ENCODE data around the gene SCLT1.

SCLT1 gene

DNA sequence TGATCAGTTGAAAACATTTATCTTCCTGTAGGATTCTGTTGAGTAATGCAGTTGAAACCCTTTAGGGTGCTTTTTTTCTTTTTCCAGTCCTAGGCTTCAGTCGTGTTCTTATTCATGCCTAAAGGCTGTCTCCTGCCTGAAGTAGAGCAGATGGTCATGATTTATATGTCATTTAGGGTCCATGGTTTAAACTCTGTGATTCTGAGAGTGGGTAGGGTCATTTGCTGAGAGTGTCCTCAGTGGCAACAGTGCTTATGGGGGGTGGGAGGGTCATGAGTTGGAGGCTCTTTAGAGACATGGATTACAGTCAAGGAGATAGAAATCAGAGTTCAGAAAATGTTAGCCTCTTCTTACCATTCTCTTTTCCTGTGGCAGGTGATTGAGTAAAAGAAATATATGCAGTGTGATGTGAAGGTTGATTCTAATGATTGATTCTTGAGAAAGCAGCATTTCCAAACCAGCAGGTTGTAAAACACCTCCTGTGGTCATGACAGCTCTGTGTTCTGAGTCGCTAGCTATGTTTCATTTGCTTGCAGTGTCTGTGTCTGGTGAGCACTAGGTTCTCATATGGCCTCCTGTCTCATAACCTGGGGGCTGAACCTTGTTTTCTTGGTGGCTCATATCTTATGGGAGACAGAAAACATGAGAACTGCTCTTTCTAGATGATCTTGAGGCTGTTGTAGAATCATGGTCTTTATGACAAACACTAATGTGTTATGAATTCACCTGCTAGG lies 223.4 kb downstream of the SCLT1 start:
- DNase-seq (ENCODE audit: low read depth), result no peak

DNA sequence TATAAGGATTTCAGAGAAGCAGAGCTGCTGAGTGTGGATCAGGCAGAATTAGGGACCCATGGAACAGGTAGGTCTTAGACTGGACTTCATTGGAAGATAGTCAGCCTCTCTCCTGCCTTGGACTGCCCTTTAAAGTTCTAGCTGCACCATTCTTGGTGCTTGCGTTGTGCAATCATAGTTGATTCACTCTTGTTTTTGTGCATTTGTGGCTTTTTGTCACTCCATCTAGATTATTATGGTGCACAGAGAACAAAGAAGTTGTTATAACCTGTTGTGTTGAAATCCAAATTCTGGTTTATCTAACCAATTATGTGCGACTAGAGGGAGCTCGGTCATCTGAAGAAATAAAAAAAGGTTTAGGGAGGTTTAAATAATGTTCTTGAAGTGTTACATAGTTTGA lies 224.6 kb downstream of the SCLT1 start:
- DNase-seq (ENCODE audit: low read depth), result no peak

DNA sequence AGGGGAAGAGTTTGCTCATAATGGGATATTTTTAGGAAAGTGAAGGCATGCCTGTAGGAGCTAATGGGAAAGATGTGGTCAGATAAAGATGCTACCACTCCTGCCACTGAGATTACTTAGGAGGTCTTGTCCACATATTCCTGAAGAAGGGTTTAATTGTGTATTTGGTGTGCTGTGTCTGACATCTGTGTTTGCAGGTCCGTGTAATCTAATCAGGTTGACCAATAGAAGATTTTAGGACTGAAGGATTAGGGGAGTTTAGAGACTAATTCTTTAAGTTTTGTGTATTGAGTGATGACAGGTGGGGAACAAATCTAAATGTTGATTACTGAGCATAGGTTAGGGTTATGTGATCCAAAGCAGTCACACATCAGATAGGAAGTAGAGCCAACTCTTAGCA lies 226.6 kb downstream of the SCLT1 start:
- no peak for DNase-seq (ENCODE audit: low read depth)

DNA sequence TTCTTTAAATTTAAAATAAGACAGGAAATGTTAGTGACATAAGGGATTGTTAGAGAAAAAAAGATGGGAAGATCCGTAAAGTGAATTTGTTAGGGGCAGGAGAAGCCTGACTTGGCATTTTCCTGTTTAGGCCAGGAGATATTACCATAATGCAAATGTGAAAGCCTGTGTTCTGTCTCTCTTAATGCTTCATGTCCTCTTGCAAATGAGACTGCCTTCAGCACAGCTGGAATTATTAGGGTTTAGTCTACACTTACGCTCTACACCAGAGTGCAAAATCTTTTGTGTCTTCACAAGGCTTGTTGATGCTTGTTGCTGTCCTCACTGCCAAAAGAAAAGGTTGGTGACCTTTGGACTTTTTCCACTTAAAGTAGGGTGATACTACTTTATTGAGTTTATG lies 227.1 kb downstream of the SCLT1 start:
- DNase-seq (ENCODE audit: low read depth), result no peak

DNA sequence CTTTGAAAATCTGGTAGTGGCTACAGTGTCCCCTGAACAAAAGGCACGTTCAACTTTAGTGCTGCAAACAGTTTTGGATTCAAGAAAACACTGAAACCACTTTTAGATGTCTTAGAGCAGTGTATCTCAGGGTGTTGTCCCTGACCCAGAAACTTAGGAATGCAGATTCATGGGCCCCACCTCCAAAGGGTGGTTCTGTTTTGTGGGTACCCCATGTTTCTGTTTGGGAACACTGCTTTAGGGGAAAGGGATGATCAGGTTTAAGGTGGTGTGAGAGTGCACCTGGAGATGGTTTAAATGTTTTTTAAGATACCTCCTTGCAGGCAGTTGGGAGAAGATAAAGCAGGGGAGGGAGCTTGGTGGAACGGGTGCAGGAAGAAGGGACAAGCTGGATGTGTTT lies 228.2 kb downstream of the SCLT1 start:
- DNase-seq (ENCODE audit: low read depth), result no peak

DNA sequence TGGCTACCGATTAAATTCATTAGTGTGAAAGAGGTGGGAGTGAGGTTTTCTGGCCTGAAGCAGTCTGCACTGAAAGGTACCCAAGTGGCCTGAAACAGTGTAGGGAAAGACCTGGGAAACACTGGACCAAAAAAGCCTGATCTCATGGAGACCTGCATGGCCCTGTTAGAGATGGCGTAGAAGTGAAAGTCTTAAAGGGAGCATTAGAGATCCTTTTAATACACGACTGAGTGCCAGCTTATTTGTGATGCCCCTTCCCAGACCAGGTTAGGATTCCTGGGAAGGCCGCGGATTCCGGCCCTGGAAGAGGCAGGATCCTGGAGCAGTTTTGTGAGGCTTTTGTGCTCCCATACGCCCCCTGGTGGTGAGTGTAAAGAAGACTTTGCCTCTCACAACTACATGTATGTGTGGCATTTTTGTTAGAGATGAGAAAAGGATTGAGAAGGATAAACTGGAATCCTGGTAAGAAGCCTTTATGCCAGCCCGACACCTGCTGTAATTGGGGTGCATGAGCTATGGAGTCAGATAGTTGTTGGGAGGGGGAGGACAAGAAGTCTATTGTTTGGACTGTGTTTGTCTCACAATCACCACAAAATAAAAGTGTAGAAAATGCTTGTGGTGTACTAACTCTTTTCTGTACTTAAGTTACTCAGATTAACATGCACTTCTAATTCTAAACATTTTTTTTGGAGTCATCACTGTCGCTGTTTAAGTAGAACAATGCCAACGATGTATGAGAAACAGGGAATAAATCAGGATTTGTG lies 229.8 kb downstream of the SCLT1 start:
- peak; percentile 63 for DNase-seq (ENCODE audit: low read depth)

DNA sequence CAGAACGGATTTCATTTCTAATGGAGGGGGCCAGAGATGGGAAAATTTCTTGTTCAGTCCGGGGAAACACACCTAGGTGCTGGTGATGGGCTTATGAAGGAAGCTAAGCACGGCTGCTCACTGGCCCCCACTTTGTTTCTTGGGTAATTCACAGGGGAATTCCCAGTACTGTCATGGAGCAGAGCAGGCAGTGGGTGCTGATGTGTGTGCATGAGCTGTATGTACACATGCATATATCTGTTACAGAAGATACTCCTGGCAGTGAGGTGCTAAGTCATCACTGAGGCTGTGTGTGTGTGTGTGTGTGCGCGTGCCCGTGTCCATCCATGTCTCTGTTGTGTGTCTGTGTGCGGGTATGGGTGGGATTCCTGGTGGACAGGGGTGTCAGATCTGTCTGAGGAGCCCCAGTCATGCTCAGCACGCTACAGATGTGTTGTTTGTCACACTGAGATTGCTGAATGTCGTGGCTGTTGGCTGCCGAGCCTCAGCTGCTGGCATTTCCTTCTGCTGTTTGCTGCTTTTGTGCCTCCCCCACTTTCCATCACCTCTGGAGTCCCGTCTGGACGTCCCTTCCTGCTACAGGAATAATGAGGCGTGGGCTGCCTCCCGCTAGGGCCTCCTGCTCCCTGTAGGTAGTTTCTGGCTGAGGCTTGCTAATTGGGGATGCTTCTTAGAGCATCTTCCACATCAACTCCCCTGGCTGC lies 230.6 kb downstream of the SCLT1 start:
- DNase-seq (ENCODE audit: low read depth), result no peak

DNA sequence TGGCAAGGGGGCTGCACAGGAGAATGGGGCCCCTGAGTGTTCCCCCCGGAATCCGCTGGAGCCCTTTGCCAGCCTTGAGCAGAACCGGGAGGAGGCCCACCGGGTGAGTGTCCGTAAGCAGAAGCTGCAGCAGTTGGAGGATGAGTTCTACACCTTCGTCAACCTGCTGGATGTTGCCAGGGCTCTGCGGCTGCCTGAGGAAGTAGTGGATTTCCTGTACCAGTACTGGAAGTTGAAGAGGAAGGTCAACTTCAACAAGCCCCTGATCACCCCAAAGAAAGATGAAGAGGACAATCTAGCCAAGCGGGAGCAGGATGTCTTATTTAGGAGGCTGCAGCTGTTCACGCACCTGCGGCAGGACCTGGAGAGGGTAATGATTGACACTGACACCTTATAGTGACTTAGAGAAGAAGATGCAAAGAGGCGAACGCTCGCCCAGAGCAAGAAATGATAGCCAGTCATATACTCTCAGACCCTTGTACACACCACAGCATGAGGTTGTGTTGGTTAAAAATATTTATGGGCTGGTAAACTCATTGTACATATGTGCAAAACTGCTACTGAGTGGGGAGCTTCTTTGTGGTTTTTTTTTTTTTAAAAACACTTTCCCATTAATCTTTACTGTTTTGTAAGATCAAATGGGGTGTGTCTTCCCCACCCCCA lies 231.4 kb downstream of the SCLT1 start:
- DNase-seq (ENCODE audit: low read depth), result no peak

DNA sequence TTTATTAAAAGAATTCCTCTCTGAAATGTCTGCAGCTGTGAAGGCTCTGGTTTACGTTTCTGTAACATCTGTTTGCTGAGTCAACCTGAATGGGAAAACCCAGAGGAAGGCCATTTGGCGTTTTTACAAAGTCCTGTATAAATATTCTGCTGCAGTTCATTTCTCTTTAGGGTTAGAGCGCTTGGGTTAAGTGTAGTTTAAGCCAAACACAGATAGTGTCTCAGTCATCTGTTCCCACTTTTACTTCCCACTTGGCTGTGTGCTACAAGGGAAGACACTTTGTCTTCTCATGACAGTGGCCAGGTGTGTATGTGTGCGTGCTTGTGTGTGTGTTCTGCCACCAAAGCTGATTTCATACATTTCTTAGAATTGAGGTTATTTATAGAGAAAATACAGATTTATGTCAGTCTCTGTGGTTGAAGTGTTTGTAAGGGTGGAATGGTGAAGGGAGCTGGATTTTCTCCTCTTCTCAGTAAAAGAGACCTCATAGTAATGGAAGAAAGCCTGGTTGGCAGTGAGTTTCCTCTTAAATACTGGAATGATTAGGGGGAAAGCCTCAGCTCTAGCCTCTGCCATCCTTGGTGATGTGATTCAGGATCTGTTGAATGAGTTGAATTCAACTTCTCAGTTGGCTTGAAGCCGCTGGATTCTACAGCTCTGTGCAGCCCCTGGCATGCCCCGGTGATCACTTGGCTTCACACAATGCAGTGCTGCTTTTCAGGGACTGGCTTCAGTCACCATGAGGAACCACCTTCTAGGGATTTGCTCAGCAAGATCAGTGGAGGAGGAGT lies 233.3 kb downstream of the SCLT1 start:
- peak; percentile 68 for DNase-seq (ENCODE audit: low read depth)

DNA sequence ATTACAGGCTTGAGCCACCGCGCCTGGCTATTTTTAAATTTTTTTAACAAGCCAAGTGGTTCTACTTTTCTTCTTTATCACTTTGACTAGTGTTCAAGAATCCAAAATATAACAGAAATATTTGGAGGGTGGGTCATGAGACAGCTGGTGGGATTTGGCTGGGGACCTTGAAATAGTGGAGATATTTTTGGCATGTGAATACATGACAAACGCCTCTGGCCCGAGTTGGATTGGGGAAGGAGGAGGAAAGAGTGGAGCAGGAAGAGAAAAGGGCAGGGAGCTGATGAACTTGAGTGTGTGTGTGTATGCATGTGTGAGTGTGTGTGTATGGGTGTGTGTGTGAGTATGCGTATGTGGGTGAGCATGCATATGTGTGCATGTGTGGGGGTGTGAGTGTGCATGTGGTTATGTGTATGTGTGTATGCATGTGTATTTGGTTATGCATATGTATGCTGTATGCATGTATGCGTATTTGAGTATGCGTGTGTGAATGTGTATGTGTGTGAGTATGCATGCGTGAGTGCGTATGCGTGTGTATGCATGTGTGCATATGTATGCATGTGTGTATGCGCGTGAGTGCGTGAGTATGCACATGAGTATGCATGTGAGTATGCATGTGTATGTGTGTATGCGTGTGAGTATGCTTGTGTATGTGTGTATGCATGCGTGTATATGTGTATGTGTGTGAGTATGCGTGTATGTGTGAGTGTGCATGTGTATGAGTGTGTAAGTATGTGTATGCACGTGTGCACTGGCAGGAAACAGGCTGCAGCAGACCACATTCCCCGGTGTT lies 234.3 kb downstream of the SCLT1 start:
- peak; percentile 36 for DNase-seq (ENCODE audit: low read depth)

DNA sequence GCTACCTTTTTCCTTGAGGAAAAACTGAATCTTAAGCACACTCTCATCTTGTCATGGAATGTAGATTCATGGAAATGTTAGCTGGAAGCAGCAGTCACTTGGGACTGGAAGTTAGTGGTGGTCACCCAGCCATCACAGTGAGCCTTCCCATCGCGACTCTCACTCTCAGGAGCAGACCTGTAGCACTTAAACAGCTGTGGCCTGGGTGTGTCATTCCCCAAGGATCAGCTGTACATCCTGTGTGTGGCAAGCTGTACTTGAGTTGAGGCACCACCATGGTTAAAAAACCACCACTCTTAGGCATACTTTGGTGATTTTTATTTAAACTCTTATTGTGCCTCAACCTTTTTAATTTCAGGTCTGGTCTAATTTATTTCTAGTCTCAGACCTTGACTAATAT lies 237.1 kb downstream of the SCLT1 start:
- DNase-seq (ENCODE audit: low read depth), result no peak

DNA sequence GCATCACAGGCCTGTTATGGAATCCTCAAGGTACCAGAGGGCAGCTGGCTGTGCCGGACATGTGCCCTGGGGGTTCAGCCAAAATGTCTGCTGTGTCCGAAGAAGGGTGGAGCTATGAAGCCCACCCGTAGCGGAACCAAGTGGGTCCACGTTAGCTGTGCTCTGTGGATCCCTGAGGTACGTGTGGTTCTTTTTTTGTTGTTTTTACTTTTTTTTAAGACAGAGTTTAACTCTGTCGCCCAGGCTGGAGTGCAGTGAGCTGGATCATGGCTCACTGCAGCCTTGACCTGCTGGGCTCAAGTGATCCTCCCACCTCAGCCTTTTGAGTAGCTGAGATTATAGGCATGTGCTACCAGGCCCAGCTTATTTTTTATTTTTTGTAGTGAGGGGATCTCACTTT lies 237.7 kb downstream of the SCLT1 start:
- DNase-seq (ENCODE audit: low read depth), result no peak

DNA sequence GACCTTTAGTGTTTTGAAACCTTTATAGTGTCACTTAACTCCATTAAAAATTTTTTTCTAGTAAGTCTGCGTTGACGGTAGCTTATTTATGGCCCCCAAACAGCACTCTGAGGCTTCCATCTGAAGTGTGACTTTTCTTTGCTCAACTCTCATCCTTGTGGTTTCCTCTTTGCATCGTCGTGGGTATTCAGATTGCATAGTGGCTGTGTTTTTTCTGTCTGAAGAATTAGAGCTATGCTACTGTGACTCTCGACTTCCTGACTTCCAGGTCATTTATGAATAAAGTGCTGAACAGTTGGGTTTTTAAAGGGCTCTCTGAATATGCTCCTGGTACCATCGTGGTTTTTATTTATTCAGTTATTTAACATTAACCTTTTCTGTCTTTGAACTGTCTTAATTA lies 238.9 kb downstream of the SCLT1 start:
- DNase-seq (ENCODE audit: low read depth), result no peak

DNA sequence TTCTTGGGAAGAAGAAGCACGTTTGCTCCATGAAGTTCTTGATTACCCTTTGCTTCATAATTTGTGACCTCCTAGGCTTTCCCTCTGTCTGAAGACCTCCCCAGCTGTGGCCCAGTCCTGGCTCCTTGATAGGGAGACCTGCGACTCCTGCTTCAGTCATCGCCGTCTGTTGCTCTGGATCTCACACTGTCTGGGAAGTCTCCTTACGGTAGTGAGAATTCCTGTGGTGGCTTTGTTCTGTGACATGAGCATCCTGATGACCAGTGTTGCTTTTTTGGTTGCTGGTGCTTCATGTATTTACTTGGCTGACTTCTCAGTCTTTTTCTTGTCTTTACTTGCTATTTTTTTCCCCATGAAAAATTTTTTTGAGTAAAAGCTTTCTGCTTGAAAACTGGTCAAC lies 239.6 kb downstream of the SCLT1 start:
- no peak for DNase-seq (ENCODE audit: low read depth)

DNA sequence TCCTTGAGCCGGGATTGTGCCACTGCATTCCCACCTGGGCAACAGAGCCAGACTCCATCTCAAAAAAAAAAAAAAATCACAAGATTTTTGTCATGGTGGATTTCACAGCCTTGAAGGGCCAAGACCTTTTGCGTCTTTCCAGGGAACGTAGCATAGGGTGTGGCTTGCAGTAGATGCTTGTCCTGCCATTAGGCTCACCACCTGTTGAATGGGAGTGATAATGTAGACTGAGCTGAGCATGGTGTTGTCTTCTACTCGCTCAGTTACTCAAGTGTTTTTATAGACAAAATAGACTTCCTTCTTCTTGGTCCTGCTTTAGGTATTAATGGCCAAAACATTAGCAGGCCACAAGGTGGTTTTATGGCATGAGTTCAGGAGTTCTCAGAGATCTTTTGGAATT lies 243.1 kb downstream of the SCLT1 start:
- DNase-seq (ENCODE audit: low read depth), result no peak

DNA sequence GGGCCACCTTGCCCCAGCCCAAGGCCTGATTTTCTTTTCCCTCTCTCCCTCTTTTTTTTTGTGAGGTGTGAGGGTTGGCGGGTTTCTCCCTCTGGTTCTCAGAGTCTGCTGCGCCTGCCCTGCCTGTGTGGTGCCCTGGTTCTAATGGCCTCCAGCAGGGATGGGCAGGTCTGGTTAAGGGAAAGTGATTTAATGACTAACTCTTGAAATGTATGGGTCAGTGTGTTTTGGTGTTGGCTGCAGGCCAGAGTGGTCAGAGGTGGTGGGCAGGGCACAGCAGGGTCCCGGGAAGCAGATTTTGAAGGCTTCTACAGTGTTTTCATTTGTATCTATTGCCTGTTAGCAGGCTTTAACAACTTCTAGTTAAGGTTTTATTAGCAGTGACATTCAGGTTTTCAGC lies 244.9 kb downstream of the SCLT1 start:
- DNase-seq (ENCODE audit: low read depth), result no peak

DNA sequence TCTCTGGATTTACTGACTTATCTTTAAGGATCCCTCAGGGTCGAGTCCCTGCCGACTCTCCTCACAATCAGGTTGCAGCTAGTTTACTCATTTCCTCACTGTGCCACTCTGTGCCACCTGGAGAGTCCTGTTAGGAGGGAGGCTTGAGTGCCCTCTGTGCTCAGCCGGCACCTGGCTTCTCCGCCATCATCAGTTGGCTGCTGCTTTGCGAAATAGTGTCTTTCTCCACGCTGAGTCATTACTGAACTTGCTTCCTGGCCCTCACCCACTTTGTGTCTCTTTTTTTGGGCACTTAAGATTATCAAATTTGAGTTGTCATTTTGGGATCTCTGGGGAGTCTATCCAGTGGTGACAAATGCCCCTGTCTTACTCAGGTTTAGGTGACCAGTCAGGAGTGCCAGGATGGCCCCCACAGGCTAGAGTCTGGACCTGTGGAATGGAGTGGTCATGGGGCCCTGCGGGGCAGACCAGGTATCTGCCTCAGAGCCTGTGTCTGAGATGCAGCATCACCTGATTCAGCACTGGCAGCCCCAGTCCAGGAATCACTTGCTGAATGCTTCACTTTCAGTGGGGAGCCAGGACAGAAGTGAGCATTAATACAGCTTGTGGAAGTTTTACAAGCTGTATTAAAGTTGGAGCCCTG lies 246.1 kb downstream of the SCLT1 start:
- DNase-seq (ENCODE audit: low read depth), result no peak

DNA sequence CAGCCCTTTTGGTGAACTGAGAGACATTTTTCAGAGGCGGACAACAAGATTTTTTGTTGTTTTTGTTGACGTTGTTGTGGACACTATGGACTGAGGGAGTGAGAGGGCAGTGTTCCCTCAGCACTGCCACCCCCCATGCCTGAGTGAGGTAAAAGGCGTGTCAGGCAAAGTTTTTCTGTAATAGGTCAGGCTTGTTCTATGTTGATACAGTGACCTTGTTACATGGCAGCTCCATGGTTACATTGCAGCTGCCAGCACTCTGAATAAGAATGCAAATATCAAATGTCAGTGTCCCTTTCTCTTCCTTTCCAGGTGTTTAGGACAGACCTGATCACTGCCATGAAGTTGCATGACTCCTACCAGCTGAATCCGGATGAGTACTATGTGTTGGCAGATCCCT lies 247.3 kb downstream of the SCLT1 start:
- no peak for DNase-seq (ENCODE audit: low read depth)

DNA sequence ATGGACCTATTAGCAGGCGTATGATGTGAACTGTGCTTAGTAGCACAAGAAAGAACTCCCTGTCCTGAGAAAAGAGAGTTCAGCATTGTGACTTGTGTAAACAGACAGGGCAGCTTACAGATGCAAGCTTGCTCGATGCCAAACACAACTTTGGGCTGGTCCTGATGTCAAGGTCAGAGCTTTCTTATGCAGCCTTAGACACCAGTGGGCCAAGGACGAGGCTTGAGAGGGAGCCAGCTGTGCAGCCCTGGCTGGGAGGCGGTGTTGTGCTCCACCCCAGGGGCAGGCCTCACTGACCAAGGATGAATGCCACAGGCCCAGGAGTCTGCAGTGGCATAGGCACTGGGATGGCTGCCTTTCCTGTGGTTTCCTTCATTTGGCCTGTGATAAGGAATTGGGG lies 248.4 kb downstream of the SCLT1 start:
- peak; percentile 70 for DNase-seq (ENCODE audit: low read depth)

DNA sequence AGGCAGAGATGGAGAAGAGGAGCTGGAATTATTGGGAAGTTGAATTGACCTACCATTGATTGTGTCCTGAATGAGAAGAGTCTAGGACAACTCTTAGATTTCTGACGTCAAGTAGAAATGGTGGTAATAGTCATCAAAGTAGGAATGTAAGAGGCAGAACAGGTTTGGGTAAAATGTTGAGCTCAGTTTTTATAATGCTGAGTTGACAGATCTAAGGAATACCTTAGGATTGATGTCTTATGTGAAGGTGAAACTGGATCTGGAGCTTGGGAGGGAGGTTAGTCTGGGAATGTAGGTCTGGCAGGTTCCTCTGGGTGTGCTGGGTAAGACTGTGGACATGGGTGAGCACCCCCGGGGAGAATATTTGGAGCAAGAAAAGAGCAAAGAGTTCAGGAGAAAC lies 251.9 kb downstream of the SCLT1 start:
- DNase-seq (ENCODE audit: low read depth), result no peak
